Measurements from ENCODE around the gene ATXN7L1.
"Not testable (repeated sequence)": the region's sequence is repeated elsewhere in the genome, so short reads cannot be mapped to it uniquely, and the experiment has no call there.

The ATXN7L1 gene

DNA sequence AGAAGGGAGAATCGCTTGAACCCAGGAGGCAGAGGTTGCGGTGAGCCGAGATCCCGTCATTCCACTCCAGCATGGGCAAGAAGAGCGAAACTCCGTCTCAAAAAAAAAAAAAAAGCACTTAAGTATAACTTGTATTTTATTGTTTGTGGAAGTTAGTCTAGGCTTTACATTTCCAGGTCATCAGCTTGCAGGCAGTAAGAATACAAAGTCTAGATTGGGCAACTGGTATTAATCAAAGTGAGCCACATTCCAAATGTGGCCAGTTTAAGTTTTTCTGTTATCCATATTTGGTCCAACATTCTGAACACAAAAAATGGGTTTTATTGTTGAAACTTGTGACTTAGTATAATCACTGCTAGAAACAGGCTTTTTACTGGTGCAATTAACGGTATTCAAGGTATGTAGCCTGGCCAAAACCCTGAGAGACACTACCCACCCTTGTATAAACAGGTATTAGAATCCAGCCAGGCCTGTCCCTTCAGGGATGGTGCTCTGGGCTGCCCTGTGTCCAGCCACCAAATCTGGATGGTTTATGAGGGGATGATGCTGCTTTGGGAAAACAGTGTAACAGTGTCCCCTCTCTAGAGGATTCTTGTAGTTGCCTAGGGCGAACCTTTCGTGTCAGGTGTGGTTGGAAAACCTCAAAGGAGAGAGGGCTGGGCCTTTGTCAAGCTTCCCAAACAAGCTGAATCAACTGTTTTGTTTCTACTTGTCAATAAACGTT lies 173.0 kb downstream of the ATXN7L1 start:
- no peak for DNase-seq (ENCODE audit: low spot score)

DNA sequence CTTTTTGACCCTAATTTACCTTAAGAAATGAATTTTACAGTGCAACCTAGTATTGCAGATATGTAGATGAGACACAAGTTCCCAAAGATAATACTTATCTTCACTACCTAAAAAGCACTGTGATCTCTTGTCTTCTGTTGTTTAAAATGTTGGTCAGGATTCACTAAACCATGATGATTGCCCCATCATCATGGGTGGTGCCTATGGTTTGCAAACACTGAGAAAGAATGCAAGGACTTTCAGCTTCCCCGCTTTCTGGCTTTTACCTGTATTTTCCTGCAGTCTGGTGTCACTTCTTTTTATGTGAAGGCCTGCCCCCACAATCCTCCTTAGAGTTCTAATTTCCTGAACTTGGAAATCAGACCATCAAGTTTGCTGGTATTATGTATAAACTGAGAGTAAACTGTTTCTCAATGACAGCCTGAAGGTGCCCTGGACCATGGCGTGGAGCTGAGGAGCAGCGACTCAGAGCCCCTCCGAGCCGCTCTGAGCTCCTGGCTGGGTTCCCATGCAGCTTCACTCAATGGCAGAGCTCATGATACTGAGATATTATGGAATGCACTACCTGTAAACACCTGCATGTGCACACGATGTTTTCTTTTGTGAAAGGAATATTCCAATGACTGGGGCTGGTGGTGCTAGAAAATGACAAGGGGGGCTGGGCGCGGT lies 176.7 kb downstream of the ATXN7L1 start:
- no peak for DNase-seq (ENCODE audit: low spot score)

DNA sequence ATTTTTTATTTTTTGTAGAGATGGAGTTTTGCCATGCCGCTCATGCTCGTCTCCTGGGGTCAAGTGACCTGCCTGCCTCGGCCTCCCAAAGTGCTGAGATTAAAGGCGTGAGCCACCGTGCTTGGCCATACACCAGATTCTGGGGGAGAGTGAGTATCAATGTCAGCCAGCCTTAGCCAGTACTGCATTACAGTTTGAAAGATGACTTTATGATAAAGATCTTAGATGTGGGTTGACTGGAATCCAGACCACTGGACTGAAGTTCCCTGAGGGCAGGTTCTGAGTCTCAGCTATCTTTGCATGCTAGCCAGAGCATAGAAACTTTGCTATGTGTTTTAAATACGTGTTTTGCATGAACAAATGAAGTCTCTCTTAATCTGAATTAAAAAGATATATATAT lies 177.9 kb downstream of the ATXN7L1 start:
- DNase-seq (ENCODE audit: low spot score) = no peak

DNA sequence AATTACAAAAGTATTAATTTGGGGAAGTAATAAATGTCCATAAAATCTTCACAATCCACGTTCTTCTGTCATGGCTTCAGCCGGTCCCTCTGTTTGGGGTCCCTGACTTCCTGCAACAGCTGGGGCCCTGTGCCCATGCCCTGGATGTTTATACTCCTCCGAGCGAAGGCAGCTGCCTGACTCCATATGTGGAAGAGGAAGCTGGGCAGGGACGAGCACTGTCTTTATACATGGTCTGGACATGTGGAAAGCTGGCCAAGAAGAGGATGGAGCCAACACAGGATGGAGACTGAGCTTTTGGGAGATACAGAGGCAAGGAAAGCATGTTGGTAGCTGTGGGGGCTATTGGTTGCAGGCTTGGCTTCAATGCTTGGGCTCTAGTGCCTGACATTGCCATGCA lies 178.6 kb downstream of the ATXN7L1 start:
- DNase-seq (ENCODE audit: low spot score) = no peak

- not testable (repeated sequence) for DNase-seq (ENCODE audit: low spot score)
These were observed 179.2 kb downstream of the ATXN7L1 start for GRCh38 chr7:105697169-105697568.

GRCh38 chr7:105693576-105693975 lies 182.8 kb downstream of the ATXN7L1 start:
- DNase-seq (ENCODE audit: low spot score) = no peak

GRCh38 chr7:105691680-105692564 lies 184.5 kb downstream of the ATXN7L1 start:
- peak; percentile 74 for DNase-seq (ENCODE audit: low spot score)

DNA sequence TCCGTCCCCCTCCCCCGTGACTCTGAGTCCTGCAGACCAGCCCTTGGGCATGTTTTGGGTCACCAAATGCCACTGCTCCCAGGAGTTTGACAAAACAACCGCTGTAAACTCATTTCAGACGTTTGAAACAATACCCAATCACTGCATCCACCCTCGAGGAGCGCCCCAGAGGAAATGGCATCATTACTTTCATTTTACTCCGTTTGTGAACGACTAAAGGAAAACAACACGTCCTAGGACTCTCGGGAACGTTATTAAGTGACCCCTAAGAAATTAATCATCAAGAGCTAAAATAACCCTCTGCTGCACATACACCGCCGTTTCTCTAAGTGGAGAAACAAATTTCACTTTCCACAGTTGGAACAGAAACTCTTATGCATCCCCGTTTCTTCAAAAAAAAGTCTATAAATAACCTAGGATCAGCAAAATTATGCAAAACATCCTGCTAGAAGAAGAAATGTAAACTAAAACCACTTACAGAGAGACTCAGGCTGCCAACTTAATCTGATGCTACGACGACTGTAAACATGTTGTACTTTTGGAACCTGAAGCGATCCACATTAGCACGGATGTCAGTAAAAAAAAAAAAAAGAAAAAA lies 185.2 kb downstream of the ATXN7L1 start:
- peak; percentile 32 for DNase-seq (ENCODE audit: low spot score)

DNA sequence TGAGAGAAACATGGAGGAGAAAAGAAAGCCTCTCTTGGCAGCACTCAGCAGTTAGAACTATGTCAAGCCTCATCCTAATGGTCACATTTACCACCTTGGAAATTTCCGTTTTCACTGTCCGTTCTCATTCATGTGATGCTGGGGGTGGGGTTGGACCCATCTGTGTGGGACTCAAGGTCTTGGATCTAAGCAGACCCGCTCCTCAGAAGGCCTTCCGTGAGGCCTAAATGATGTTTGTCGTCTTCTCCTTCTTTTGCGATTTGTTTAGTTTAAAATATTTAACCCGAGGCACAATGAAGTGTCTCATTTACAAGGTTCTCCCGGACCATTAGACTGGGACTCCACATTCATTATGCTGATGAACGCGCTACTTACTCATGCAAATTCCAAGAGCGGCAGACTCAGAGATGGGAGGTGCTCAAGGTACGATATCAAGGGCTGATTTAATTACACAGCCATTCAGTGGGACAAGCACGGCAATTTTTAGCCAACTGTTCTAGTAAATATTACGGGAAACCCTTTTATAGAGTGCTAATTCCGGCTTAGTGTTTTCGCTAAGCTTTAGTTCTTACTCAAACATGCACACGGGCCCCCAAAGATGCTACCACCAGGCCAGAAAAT lies 186.0 kb downstream of the ATXN7L1 start:
- DNase-seq (ENCODE audit: low spot score) = no peak

GRCh38 chr7:105689067-105689819 lies 187.2 kb downstream of the ATXN7L1 start:
- no peak for DNase-seq (ENCODE audit: low spot score)

DNA sequence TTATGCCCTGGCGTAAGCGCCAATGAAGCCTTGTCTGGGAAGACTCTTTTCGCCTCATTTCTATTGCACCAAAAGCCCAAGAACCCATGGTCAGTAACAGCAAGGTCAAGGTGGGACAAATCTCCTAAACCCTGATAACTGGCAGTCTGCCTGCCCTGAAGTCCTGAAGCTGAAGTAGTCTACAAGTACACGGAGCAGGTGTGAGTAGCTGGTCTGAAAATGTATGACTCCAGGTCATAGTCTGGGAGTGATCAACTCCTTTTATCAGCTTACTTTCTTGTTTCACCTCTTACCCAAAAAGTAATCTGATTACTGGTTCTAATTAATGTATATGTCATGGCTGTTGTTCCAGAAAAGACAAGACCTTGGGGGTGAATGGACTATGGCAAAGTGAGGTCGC lies 187.8 kb downstream of the ATXN7L1 start:
- DNase-seq (ENCODE audit: low spot score) = no peak

DNA sequence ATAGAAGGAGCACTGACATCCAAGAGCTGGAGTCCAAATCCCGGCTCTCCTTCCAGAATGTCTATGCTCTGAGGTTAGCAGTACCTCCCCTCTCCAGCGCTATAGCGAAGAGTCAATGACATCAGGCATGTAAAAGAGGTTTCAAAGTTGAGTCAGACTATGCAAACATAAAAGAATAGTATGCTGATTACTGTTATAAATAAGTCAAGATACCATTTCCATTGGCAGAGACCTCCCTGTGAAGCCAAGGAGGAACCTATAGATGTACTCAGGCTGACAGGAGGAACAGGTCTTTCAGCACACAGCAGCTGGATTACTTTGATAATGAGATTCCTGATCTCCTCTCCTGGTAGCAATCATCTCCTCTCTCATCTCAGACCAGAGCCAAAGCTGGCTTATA lies 191.2 kb downstream of the ATXN7L1 start:
- no peak for DNase-seq (ENCODE audit: low spot score)

- DNase-seq (ENCODE audit: low spot score) = no peak
These were observed 193.9 kb downstream of the ATXN7L1 start for GRCh38 chr7:105682341-105683060.

- no peak for DNase-seq (ENCODE audit: low spot score)
These were observed 195.8 kb downstream of the ATXN7L1 start for GRCh38 chr7:105680505-105681187.

DNA sequence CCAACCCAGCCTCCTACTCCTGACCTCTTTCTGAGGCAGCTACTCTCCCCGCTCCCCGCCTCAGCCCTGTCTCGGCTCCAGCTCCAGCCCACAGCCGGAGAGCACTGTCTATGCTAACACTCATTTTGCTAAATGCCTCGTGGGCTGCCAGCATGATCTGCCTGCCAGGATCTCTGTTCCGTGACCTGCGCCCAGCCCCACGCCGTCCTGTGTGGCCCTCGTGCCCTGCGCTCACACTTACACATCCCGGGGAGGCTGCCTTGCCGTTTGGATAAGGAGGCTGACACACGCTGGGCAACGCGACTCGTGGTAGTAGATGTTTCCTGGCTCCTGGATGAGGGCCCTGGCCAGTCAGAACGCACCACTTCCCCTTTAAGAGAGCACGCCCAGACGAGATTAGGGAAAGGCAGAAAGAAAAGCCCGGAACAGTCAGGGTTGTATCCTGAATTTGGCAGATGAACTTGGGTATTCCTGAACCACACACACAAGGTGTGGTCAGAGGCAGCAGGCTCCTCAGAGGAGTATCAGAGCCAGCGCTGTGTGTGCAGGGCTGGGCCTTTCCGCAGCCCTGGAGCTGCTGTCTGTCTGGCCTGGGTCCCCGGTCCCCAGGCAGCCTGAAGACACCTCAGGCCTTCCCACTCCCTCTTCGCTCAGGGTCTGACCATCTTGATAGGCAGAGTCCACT lies 197.4 kb downstream of the ATXN7L1 start:
- peak; percentile 73 for DNase-seq (ENCODE audit: low spot score)

- DNase-seq (ENCODE audit: low spot score) = no peak
These were observed 198.4 kb downstream of the ATXN7L1 start for GRCh38 chr7:105677817-105678573.

DNA sequence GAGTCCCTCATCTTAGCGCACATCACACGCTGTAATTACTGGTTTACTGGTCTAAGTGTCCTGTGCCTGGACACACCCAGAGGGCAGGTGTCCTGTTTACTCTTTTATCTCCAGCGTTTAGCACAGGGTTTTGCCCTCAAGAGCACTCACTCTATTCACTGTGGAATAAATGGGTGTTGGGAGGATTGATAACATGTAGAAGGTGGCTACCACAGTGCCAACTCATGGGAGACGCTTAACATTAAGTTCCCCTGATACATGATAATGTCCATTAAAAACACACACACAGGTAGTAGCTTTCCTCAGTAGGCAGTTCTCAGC lies 199.0 kb downstream of the ATXN7L1 start:
- DNase-seq (ENCODE audit: low spot score) = no peak

GRCh38 chr7:105675934-105676371 lies 200.4 kb downstream of the ATXN7L1 start:
- no peak for DNase-seq (ENCODE audit: low spot score)
